GM19438 (cell line): Measurements from ENCODE around the gene CNOT8.
"Not testable (repeated sequence)": the region's sequence is repeated elsewhere in the genome, so short reads cannot be mapped to it uniquely, and the experiment has no call there.

ENCODE experiments used
- ATAC-seq: cut with Tn5 transposase; IDR thresholded peaks from one replicate; pipeline ENCODE4 v1.9.1; 2021; ENCODE audit warnings: low read depth; ENCODE audit not compliant: unreplicated experiment

CNOT8 gene

GRCh38 chr5:154901913-154902312, 43.5 kb downstream of the CNOT8 start:
- no peak for ATAC-seq

DNA sequence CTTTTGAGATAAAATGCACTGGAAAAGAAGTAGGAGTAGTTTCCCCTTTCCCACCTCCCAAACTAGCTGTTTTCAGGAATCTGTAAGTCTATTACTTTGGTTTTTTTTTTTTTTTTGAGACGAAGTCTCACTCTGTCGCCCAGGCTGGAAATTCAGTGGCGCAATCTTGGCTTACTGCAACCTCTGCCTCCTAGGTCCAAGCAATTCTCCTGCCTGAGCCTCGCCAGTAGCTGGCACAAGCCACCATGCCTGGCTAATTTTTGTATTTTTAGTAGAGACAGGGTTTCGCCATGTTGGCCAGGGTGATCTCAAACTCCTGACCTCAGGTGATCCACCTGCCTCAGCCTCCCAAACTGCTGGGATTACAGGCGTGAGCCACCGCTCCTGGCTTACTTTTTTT, 47.2 kb downstream of the CNOT8 start:
- not testable (repeated sequence) for ATAC-seq

- no peak for ATAC-seq
These were observed 58.4 kb downstream of the CNOT8 start for GRCh38 chr5:154916874-154917273.

DNA sequence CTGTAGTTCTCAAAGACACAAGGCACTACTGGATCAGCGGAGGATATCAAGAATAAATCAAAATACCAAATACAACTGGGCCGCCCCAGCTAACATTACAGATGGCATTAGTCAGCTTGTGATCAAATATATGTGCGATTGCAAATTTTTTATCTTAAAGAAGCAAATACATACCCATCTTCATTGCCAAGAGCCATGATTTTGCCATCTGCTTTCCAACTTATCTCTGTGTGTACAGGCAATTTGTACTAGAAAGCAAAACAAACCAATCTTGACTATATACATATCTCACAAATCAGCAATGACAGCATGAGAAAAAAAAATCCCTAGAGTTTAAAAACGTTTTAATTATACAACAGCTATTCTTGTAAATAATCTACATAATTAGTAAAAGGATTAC, 59.3 kb downstream of the CNOT8 start:
- ATAC-seq = no peak

GRCh38 chr5:154923441-154924430, 65.3 kb downstream of the CNOT8 start:
- no peak for ATAC-seq
